GM11168 (cell line): ENCODE data around the gene SERINC2.

Experiments
- in situ Hi-C: fragments of 300-500 bp; cut with MboI; formaldehyde crosslinking; loops from one replicate; pipeline ENCODE4 v1.12.0; 2022; ENCODE audit warnings: low sequenced_read_pairs; ENCODE audit not compliant: unreplicated experiment

Gene SERINC2

GRCh38 chr1:31412732-31413404 is at the start of gene SERINC2:
Gene SERINC2, plus strand, starts transcription at chr1:31413213. Its CDS starts 53 bp downstream, at chr1:31413266.
- in situ Hi-C loops: no loop called here

- in situ Hi-C loops: no loop called here
Measured at GRCh38 chr1:31364561-31365250, 48.3 kb upstream of the SERINC2 start.

- in situ Hi-C loops: no loop called here
Measured at GRCh38 chr1:31366796-31367195, 46.2 kb upstream of the SERINC2 start.

- in situ Hi-C loops: no loop called here
Measured at GRCh38 chr1:31368611-31369107, 44.4 kb upstream of the SERINC2 start.

- in situ Hi-C loops: no loop called here
Measured at GRCh38 chr1:31370021-31370420, 43.0 kb upstream of the SERINC2 start.

- in situ Hi-C loops: no loop called here
Measured at GRCh38 chr1:31370565-31370964, 42.4 kb upstream of the SERINC2 start.

GRCh38 chr1:31371121-31371959 is 41.7 kb upstream of the SERINC2 start:
- in situ Hi-C loops: no loop called here

GRCh38 chr1:31372051-31372450 is 41.0 kb upstream of the SERINC2 start:
- in situ Hi-C loops: no loop called here

GRCh38 chr1:31372751-31373055 is 40.3 kb upstream of the SERINC2 start:
- in situ Hi-C loops: no loop called here

- in situ Hi-C loops: no loop called here
Measured at GRCh38 chr1:31373056-31373896, 39.7 kb upstream of the SERINC2 start, which contains the start of gene FABP3. Gene FABP3, minus strand, starts transcription at chr1:31373076. Its CDS starts 62 bp downstream, at chr1:31373014.

GRCh38 chr1:31373897-31374486 is 39.0 kb upstream of the SERINC2 start:
- in situ Hi-C loops: no loop called here

GRCh38 chr1:31374511-31375196 is 38.4 kb upstream of the SERINC2 start:
- in situ Hi-C loops: no loop called here

GRCh38 chr1:31376375-31377134 is 36.5 kb upstream of the SERINC2 start:
- in situ Hi-C loops: no loop called here

GRCh38 chr1:31377364-31377863 is 35.6 kb upstream of the SERINC2 start:
- in situ Hi-C loops: no loop called here

GRCh38 chr1:31378001-31378400 is 35.0 kb upstream of the SERINC2 start:
- in situ Hi-C loops: no loop called here

GRCh38 chr1:31380181-31380580 is 32.8 kb upstream of the SERINC2 start:
- in situ Hi-C loops: no loop called here

GRCh38 chr1:31381394-31382294 is 31.4 kb upstream of the SERINC2 start:
- in situ Hi-C loops: no loop called here
